Activated naive CD4-positive, alpha-beta T cell treated with anti-CD3 and anti-CD28 coated beads, Interleukin-2, amount 10 ng/mL, durations not matched to agents 5 hours and 36 hours (primary cell): ENCODE results near the gene MAB21L4. TPM values are rescaled to one million over a fixed set of nuclear protein-coding genes. Genes with fewer than 3 reads are reported as not detected.

ENCODE experiments used
- total RNA-seq, 2 experiments: library from RNA; stranded (reverse); gene quantifications; one replicate each; pipeline ENCODE4 v1.2.3, GENCODE V29; 2021

The MAB21L4 gene
- not detected for total RNA-seq

GRCh38 chr2:240895656-240896388 is at the start of gene MAB21L4:
Gene MAB21L4, minus strand, starts transcription at chr2:240896156. Its CDS starts 159 bp downstream, at chr2:240895997.

GRCh38 chr2:240906141-240906910 is 10.4 kb upstream of the MAB21L4 start, which contains the start of gene CROCC2:
Gene CROCC2, plus strand, starts transcription at chr2:240906336. Its CDS starts 178 bp downstream, at chr2:240906514.

GRCh38 chr2:240868286-240869108 is 27.5 kb downstream of the MAB21L4 start, which contains the start of gene AGXT:
Gene AGXT, plus strand, starts transcription at chr2:240868824. Its CDS starts 42 bp downstream, at chr2:240868866.

Other genes with a start within 250 kb of the MAB21L4 start
- gene AQP12B, start 213.3 kb downstream of the MAB21L4 start, total RNA-seq: not detected
- not detected for gene AQP12A, start 204.3 kb downstream of the MAB21L4 start, total RNA-seq
- gene KIF1A, start 75.9 kb downstream of the MAB21L4 start, total RNA-seq: under 1 TPM; 0.23 to 0.60 TPM
- gene AGXT, start 27.3 kb downstream of the MAB21L4 start, total RNA-seq: not detected
- gene CROCC2, start 10.2 kb upstream of the MAB21L4 start, total RNA-seq: not detected
- 10 to 100 TPM; 14.4 to 15.2 TPM for gene SNED1, start 102.5 kb upstream of the MAB21L4 start, total RNA-seq
- 10 to 100 TPM; 53.5 to 56.9 TPM for gene MTERF4, start 206.1 kb upstream of the MAB21L4 start, total RNA-seq